GM19463 (cell line): Measurements from ENCODE around the gene CYB561A3.

Experiments used
- ATAC-seq: cut with Tn5 transposase; IDR thresholded peaks from one replicate; pipeline ENCODE4 v1.9.1; 2021; ENCODE audit warnings: mild to moderate bottlenecking, moderate library complexity; ENCODE audit not compliant: unreplicated experiment

The CYB561A3 gene

GRCh38 chr11:61369372-61370348 is 8.0 kb upstream of the CYB561A3 start:
- ATAC-seq = no peak

- no peak for ATAC-seq
Measured at GRCh38 chr11:61368646-61369045, 7.0 kb upstream of the CYB561A3 start.

GRCh38 chr11:61367406-61367805 is 5.7 kb upstream of the CYB561A3 start:
- no peak for ATAC-seq

- no peak for ATAC-seq
Measured at GRCh38 chr11:61364012-61364675, 2.5 kb upstream of the CYB561A3 start.

GRCh38 chr11:61362542-61362875 is 827 bp upstream of the CYB561A3 start:
- ATAC-seq = no peak

- ATAC-seq = no peak
Measured at GRCh38 chr11:61361237-61361740, 393 bp downstream of the CYB561A3 start.

- no peak for ATAC-seq
Measured at GRCh38 chr11:61359516-61359915, 2.2 kb downstream of the CYB561A3 start.

GRCh38 chr11:61358566-61358965 is 3.1 kb downstream of the CYB561A3 start:
- ATAC-seq = no peak

GRCh38 chr11:61357894-61358239 is 3.8 kb downstream of the CYB561A3 start:
- ATAC-seq = no peak

GRCh38 chr11:61357233-61357893 is 4.3 kb downstream of the CYB561A3 start:
- ATAC-seq = peak; percentile 44

GRCh38 chr11:61356706-61357105 is 5.0 kb downstream of the CYB561A3 start:
- no peak for ATAC-seq

GRCh38 chr11:61354208-61354607 is 7.5 kb downstream of the CYB561A3 start:
- ATAC-seq = no peak

GRCh38 chr11:61353131-61354067 is 8.3 kb downstream of the CYB561A3 start:
- ATAC-seq = no peak

- ATAC-seq = no peak
Measured at GRCh38 chr11:61352038-61352437, 9.6 kb downstream of the CYB561A3 start.

- no peak for ATAC-seq
Measured at GRCh38 chr11:61350803-61351202, 10.9 kb downstream of the CYB561A3 start.

- ATAC-seq = no peak
Measured at GRCh38 chr11:61350336-61350735, 11.3 kb downstream of the CYB561A3 start.

GRCh38 chr11:61349916-61350315 is 11.8 kb downstream of the CYB561A3 start:
- no peak for ATAC-seq

GRCh38 chr11:61349189-61349751 is 12.4 kb downstream of the CYB561A3 start:
- no peak for ATAC-seq

- ATAC-seq = no peak
Measured at GRCh38 chr11:61347916-61348461, 13.7 kb downstream of the CYB561A3 start.
